Activated naive CD4-positive, alpha-beta T cell (primary cell): Measurements from ENCODE around the gene TOP3B.

Experiments used
- DNase-seq, 4 experiments: peaks; one replicate each; lab custom pipeline; 2025; lab: John Stamatoyannopoulos, UW

The TOP3B gene

DNA sequence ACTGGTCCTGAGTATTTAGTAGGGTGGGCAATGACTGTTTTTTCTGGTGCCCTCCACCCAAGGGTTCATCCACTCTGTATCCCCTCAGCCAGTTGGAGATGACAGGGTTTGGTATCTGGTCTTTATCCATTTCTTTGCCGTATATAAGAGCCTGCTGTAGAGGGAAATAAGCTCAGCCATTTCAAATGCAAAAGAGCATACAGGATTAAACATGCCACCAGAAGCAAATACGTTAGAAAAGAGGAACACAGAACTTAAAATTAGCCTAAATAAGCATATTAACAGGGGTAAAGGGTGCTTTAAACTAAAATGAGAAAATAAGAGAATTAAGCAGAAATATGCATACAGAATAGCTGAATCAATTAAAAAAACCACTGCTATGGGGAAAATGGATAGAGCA is 27.8 kb upstream of the TOP3B start:
- no peak for DNase-seq

DNA sequence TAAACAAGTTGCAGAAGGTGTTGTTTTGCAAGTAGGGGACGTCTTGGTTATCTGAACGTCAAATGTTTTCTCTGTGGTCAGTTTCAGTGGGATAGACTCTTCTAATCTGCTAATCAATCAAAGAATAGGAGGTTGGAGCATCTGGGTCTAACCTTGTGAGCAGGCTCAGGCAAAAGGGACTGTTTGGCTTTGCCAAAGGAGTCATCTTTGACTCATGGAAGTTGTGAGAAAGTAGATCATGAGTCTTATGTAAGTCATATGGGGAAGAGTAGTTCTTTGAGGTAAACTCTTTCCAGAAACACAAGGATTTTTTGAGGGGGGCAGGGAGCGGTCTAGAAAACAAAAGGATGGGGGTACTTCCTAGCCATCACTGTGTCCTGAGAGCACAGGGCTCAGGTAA is 27.1 kb upstream of the TOP3B start:
- DNase-seq: no peak

- DNase-seq: no peak
These were observed 24.0 kb upstream of the TOP3B start for GRCh38 chr22:22006596-22006990.

- no peak for DNase-seq
These were observed 23.5 kb upstream of the TOP3B start for GRCh38 chr22:22005945-22006595.

DNA sequence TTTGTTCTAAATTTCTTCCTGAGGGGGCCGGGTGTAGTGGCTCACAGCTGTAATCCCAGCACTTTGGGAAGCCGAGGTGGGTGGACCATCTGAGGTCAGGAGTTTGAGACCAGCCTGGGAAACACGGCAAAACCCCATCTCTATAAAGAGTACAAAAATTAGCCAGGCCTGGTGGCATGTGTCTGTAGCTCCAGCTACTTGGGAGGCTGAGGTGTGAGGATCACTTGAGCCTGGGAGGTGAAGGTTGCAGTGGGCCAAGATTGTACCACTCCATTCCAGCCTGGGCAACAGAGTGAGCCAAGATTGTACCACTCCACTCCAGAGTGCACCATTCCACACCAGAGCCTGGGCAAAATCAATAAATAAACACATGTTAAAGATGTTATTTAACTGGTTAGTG is 20.6 kb upstream of the TOP3B start:
- no peak for DNase-seq

GRCh38 chr22:22002526-22003055 is 20.0 kb upstream of the TOP3B start:
- no peak for DNase-seq

GRCh38 chr22:22001664-22002525 is 19.3 kb upstream of the TOP3B start:
- DNase-seq: no peak

- DNase-seq: no peak
These were observed 16.1 kb upstream of the TOP3B start for GRCh38 chr22:21998595-21999247.

GRCh38 chr22:21996175-21996720 is 13.7 kb upstream of the TOP3B start:
- no peak for DNase-seq

DNA sequence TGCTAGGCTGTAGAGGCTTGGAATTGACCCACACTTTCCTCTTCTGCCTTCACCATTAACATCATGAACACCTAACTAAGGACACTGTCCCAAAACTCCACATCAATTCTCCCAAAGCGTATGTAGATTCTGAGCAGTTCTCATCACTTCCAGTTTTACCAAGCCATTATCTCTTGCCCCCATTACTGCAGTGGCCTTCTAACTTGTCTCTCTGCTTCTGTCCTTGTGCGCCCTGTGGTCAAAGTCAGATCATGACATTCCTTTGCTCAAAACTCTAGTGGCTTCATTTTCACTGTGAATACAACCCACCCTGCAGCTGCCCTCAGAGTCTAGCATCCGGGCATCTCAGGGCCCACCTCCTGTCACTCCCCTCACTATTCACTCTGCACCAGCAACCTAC is 13.1 kb upstream of the TOP3B start:
- no peak for DNase-seq

DNA sequence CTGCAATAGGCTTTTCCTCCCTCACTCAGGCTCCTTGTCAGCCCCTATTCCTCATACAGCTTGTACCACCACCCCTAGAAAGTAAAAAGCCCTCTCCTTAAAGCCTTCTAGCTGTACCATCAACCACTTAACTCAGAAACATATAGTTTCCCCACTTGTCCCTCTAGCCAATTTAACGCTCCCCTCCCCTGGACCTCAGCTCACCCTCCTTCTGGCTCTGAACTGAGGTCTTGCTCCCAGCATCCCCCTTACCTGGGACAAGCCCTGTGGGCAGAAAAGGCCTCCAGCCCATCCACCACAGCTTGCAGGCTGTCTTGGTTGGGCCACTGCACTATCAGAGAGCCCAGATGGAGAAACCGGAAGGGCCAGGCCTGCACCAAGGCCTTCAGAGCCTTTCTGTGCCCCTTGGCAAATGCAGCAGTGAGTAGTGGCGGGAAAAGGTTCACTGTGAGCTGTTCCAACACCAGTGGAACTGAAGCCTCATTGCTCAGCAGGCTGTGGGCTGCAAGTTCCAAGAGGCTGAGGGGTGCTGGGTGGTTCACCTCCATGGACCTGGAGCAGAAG is 12.4 kb upstream of the TOP3B start:
- no peak for DNase-seq

GRCh38 chr22:21992593-21993237 is 10.1 kb upstream of the TOP3B start:
- no peak for DNase-seq

GRCh38 chr22:21991774-21992173 is 9.2 kb upstream of the TOP3B start:
- no peak for DNase-seq

DNA sequence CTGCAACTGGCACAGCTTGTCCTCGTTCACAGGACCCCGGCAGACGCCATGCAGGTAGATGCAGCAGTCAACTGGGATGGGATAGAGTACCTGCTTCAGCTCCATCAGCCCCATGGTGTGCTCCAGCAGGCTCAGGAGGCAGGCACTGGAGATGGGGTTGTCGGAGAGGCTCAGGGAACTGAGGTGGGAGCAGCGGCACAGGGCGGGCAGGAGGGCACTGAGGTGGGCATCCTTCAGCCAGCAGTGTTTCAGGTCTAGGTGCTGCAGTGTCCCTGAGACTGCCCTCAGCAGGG is 8.7 kb upstream of the TOP3B start:
- DNase-seq: no peak

DNA sequence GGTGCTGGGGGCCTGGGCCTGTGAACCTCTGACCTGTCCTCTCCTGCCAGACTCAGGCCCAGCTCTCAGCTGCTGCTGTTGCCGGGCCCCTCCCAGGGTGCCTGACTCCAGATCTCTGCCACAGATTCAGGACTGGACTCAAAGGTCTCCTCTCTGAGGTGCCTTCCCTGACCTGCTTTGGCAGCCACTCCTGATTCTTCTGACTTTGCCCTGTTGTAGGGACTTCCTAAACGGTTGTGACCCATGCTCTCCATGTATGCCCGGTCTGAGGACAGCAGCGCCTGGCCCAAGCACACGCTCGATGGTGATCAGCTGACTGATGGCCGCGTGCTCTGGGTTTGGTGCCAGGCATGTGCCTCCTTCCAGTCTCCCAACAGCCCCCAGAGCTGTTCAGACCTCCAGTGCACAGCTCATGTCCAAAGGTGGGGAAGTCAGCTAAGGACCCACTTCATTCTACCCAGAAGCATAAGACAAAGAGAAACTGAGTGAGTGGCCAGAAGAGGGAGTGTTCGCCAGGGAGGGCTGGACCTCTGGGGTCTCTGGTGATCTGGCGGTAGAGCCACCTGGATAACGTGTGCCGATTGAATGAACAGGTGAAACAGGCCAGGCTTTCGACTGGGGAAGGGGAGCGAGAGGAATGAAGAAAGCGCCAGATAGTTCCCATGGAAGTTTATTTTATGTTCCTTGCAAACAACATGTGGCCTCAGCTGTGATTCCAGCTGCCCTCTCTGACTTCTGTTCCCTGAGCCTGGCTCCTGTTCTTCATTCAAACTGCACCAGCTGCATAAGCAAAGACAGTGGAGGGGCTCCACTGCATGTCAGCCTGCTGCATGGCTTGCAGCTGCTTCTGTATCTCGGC is 8.1 kb upstream of the TOP3B start:
- no peak for DNase-seq

DNA sequence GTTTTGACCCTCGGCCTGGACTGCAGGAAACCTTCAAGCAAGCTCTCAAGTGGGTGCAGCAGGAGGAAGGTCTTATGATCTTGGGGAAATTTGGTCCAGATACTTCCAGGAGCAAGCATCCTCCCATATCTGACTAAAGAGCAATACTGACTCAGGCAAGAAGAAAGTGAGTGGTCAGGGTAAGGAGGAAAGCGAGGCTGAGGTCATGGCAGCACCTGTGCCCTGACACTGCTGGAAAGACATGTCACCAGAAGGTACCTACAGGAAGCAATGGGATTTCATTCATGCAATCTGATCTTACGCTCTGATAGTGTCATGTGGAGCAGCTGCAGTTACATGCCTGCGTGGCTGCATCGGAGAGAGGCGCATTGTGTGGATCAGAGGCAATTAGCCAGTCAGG is 6.5 kb upstream of the TOP3B start:
- DNase-seq: no peak

GRCh38 chr22:21985214-21985613 is 2.6 kb upstream of the TOP3B start:
- DNase-seq: no peak

- no peak for DNase-seq
These were observed 2.2 kb upstream of the TOP3B start for GRCh38 chr22:21984793-21985192.

DNA sequence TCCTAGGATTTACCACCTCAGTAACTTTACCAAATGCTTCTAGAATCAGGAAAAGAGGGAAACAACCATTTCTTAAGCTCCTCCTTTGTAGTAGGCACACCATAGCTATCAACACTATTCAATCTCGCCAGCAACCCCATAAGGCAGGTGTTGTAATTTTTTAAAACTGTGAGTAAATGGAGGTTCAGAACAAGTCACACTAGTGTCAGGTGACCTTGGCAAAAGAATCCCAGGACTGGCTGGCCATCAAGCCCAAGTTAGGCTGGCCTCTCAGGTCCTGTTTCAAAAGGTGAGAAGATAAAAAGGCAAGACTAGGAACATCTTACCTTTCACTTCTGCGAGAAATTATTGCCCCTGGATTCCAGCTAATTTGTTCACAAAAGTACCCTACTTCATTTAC is 713 bp downstream of the TOP3B start:
- DNase-seq: no peak

- no peak for DNase-seq
These were observed 2.0 kb downstream of the TOP3B start for GRCh38 chr22:21980547-21980946.
